Right renal cortex interstitium (tissue), 3 donors: ENCODE data around the gene MAN2B1. TPM values are rescaled to one million over a fixed set of nuclear protein-coding genes. Genes with fewer than 3 reads are reported as not detected.
A peak's percentile ranks its signal among the peaks of the same experiment; 100 is the strongest.
"Not testable (repeated sequence)": the region's sequence is repeated elsewhere in the genome, so short reads cannot be mapped to it uniquely, and the experiment has no call there.

Experiments used
- DNase-seq, 3 donors: peaks; one replicate each; pipeline ENCODE4 v3.0.0-alpha.2; 2013; ENCODE audit warnings: low read depth in 3 of 3, low spot score in 2 of 3
- polyA plus RNA-seq, 3 donors: library from polyadenylated mRNA; unstranded; fragments of 120-200 nt; gene quantifications; one replicate each; pipeline ENCODE4 v1.2.1, GENCODE V29; 2013; ENCODE audit not compliant: insufficient read length in 3 of 3

Gene MAN2B1
- polyA plus RNA-seq, 3 donors: 23.6 to 26.0 (median 24.1) TPM

GRCh38 chr19:12689581-12690216 lies 23.2 kb upstream of the MAN2B1 start:
- DNase-seq: no peak

GRCh38 chr19:12689012-12689411 lies 22.5 kb upstream of the MAN2B1 start:
- DNase-seq: no peak

GRCh38 chr19:12687496-12688196 lies 21.1 kb upstream of the MAN2B1 start, which contains the start of gene GNG14:
GNG14 (plus strand) TSS chr19:12687998; CDS start chr19:12688049, 51 bp downstream.
- DNase-seq: no peak

- DNase-seq: no peak
Measured at GRCh38 chr19:12685831-12686230, 19.3 kb upstream of the MAN2B1 start.

- peak; percentile 95 to 96 (median 95) for DNase-seq
Measured at GRCh38 chr19:12681074-12681987, 14.8 kb upstream of the MAN2B1 start, which contains the start of gene DHPS. DHPS (minus strand) TSS chr19:12681880; CDS start chr19:12681766, 114 bp downstream.

- no peak for DNase-seq
Measured at GRCh38 chr19:12680034-12680433, 13.5 kb upstream of the MAN2B1 start.

GRCh38 chr19:12678039-12678438 lies 11.5 kb upstream of the MAN2B1 start:
- DNase-seq: not testable (repeated sequence)

- no peak for DNase-seq
Measured at GRCh38 chr19:12676928-12677327, 10.4 kb upstream of the MAN2B1 start.

- DNase-seq: peak in 1 of 3 donors; percentile 41
Measured at GRCh38 chr19:12676384-12676792, 9.8 kb upstream of the MAN2B1 start.

GRCh38 chr19:12675940-12676339 lies 9.4 kb upstream of the MAN2B1 start:
- DNase-seq: no peak

- DNase-seq: no peak
Measured at GRCh38 chr19:12675399-12675798, 8.9 kb upstream of the MAN2B1 start.

GRCh38 chr19:12672744-12673143 lies 6.2 kb upstream of the MAN2B1 start:
- DNase-seq: no peak

GRCh38 chr19:12670159-12670928 lies 3.8 kb upstream of the MAN2B1 start:
- DNase-seq: no peak

- DNase-seq: peak; percentile 79 to 92 (median 81)
Measured at GRCh38 chr19:12669270-12670158, 3.0 kb upstream of the MAN2B1 start.

GRCh38 chr19:12668932-12669269 lies 2.4 kb upstream of the MAN2B1 start:
- DNase-seq: no peak

- no peak for DNase-seq
Measured at GRCh38 chr19:12668346-12668745, 1.8 kb upstream of the MAN2B1 start.

GRCh38 chr19:12667731-12668302 lies 1.3 kb upstream of the MAN2B1 start:
- DNase-seq: no peak

- no peak for DNase-seq
Measured at GRCh38 chr19:12665671-12666264, 774 bp downstream of the MAN2B1 start.

GRCh38 chr19:12665281-12665573 lies 1.3 kb downstream of the MAN2B1 start:
- no peak for DNase-seq
